Measurements from ENCODE around the gene NRP1.

Gene NRP1

GRCh38 chr10:33237736-33238624 is 96.5 kb downstream of the NRP1 start:
- no peak for TF ChIP-seq CTCF (IDR thresholded peaks at IDR 0.05; ENCODE audit: control extremely low read depth, extremely low read depth, low read depth, missing control alignments)
- ChIA-PET POLR2A (no interaction called here), CTCF (no interaction called here)
- DNase-seq (ENCODE audit: extremely low spot score): no peak

- TF ChIP-seq CTCF (IDR thresholded peaks at IDR 0.05; ENCODE audit: control extremely low read depth, extremely low read depth, low read depth, missing control alignments): no peak
- ChIA-PET CTCF (no interaction called here), POLR2A (no interaction called here)
- no peak for DNase-seq (ENCODE audit: extremely low spot score)
Measured at GRCh38 chr10:33236916-33237315, 97.6 kb downstream of the NRP1 start.

GRCh38 chr10:33235951-33236350 is 98.5 kb downstream of the NRP1 start:
- no peak for TF ChIP-seq CTCF (IDR thresholded peaks at IDR 0.05; ENCODE audit: control extremely low read depth, extremely low read depth, low read depth, missing control alignments)
- CTCF ChIA-PET: no interaction called here
- POLR2A ChIA-PET: no interaction called here
- no peak for DNase-seq (ENCODE audit: extremely low spot score)

- POLR2A ChIA-PET: no interaction called here
- TF ChIP-seq CTCF (IDR thresholded peaks at IDR 0.05; ENCODE audit: control extremely low read depth, extremely low read depth, low read depth, missing control alignments): no peak
- no peak for DNase-seq (ENCODE audit: extremely low spot score)
- CTCF ChIA-PET: no interaction called here
Measured at GRCh38 chr10:33235251-33235884, 99.1 kb downstream of the NRP1 start.

GRCh38 chr10:33234831-33235237 is 99.6 kb downstream of the NRP1 start:
- POLR2A ChIA-PET: no interaction called here
- no peak for TF ChIP-seq CTCF (IDR thresholded peaks at IDR 0.05; ENCODE audit: control extremely low read depth, extremely low read depth, low read depth, missing control alignments)
- no peak for DNase-seq (ENCODE audit: extremely low spot score)
- CTCF ChIA-PET: no interaction called here

GRCh38 chr10:33233635-33234034 is 100.8 kb downstream of the NRP1 start:
- ChIA-PET CTCF (interaction anchor here (0.7 kb wide), 1 partner anchor 9 kb away, joined by 3 read pairs; no protein-coding TSS in a partner anchor), POLR2A (no interaction called here)
- DNase-seq (ENCODE audit: extremely low spot score): no peak
- no peak for TF ChIP-seq CTCF (IDR thresholded peaks at IDR 0.05; ENCODE audit: control extremely low read depth, extremely low read depth, low read depth, missing control alignments)

All from GM10248 (cell line).